Keratinocyte (primary cell): Measurements from ENCODE around the gene TSPAN4. TPM values are rescaled to one million over a fixed set of nuclear protein-coding genes. Genes with fewer than 3 reads are reported as not detected.

Source experiments
- DNase-seq: peaks from one replicate; pipeline ENCODE4 v3.0.0-alpha.2; 2011; ENCODE audit warnings: low read depth, missing footprints, low spot score
- FAIRE-seq: peaks from 2 replicates; lab custom pipeline; 2011; peaks lifted over from hg19 to GRCh38; lab: Jason Lieb, UNC
- H2AFZ ChIP-seq: 2 replicates; pipeline ENCODE4 v1.6.0; 2012; ENCODE audit warnings: low read length, control low read depth, inconsistent platforms; ENCODE audit not compliant: control insufficient read depth
- H3K27ac ChIP-seq: 2 replicates; pipeline ENCODE4 v1.5.1; 2011; ENCODE audit warnings: low read length; ENCODE audit not compliant: control insufficient read depth, insufficient read depth
- H3K27me3 ChIP-seq: 3 replicates; pipeline ENCODE4 v1.6.0; 2011; ENCODE audit warnings: low read length; ENCODE audit not compliant: control insufficient read depth, insufficient read depth; ENCODE audit errors: extremely low read depth
- H3K36me3 ChIP-seq, 2 experiments: 2 replicates in 1 of 2; 3 replicates in 1 of 2; pipeline ENCODE4 v1.5.1; 2011; ENCODE audit warnings: low read length in 2 of 2, mild to moderate bottlenecking in 1 of 2; ENCODE audit not compliant: control insufficient read depth in 2 of 2, insufficient read depth in 2 of 2; ENCODE audit errors: extremely low read depth in 1 of 2
- H3K4me1 ChIP-seq: 3 replicates; pipeline ENCODE4 v1.5.1; 2011; ENCODE audit warnings: low read length; ENCODE audit not compliant: control insufficient read depth, insufficient read depth; ENCODE audit errors: extremely low read depth
- H3K4me2 ChIP-seq: 3 replicates; pipeline ENCODE4 v1.6.0; 2011; ENCODE audit warnings: low read depth, low read length; ENCODE audit not compliant: control insufficient read depth, insufficient read depth; ENCODE audit errors: extremely low read depth
- H3K4me3 ChIP-seq, 3 experiments: fragments of 200-600 bp in 1 of 3; sonication (generic) in 1 of 3; 2 replicates in 2 of 3; 3 replicates in 1 of 3; pipeline ENCODE4 v1.5.1; 2011 to 2016; ENCODE audit warnings: low read length in 3 of 3, mild to moderate bottlenecking in 3 of 3, control low read depth in 2 of 3, inconsistent platforms in 1 of 3, low read depth in 1 of 3, mixed read lengths in 1 of 3, mixed run types in 1 of 3, moderate library complexity in 1 of 3; ENCODE audit not compliant: control insufficient read depth in 2 of 3, insufficient read depth in 2 of 3; ENCODE audit errors: extremely low read depth in 1 of 3
- H3K79me2 ChIP-seq: 2 replicates; pipeline ENCODE4 v1.6.0; 2012; ENCODE audit warnings: low read length; ENCODE audit not compliant: control insufficient read depth, insufficient read depth
- H3K9ac ChIP-seq: 3 replicates; pipeline ENCODE4 v1.6.0; 2011; ENCODE audit warnings: low read length; ENCODE audit not compliant: control insufficient read depth, insufficient read depth; ENCODE audit errors: extremely low read depth
- H3K9me1 ChIP-seq: 3 replicates; pipeline ENCODE4 v1.6.0; 2011; ENCODE audit warnings: low read length; ENCODE audit not compliant: control insufficient read depth, insufficient read depth; ENCODE audit errors: extremely low read depth
- H3K9me3 ChIP-seq: 2 replicates; pipeline ENCODE4 v1.5.1; 2012; ENCODE audit warnings: low read depth, low read length; ENCODE audit not compliant: control insufficient read depth
- H4K20me1 ChIP-seq: 3 replicates; pipeline ENCODE4 v1.6.0; 2011; ENCODE audit warnings: low read length; ENCODE audit not compliant: control insufficient read depth, insufficient read depth; ENCODE audit errors: extremely low read depth
- EZH2 ChIP-seq: IDR thresholded peaks from one replicate; pipeline ENCODE4 v1.6.1; 2012; ENCODE audit warnings: inconsistent platforms, mild to moderate bottlenecking, low read length, moderate library complexity
- dilution Hi-C: fragments of 300-500 bp; cut with MboI; formaldehyde crosslinking; loops from one replicate; pipeline ENCODE4 v1.7.0; 2020; ENCODE audit warnings: low sequenced_read_pairs; ENCODE audit not compliant: extremely low pct_ligation_motif_present
- polyA plus RNA-seq, 5 experiments: library from polyadenylated mRNA; depleted of rRNA in 3 of 5; stranded (reverse) in 3 of 5; stranded (forward) in 1 of 5; unstranded in 1 of 5; fragments of >200 nt; gene quantifications; 1 replicate in 1 of 5; 2 replicates in 3 of 5; 3 replicates in 1 of 5; pipeline versions ENCODE4 v1.2.1 to v1.2.3, GENCODE V29; 2011 to 2012; ENCODE audit warnings: missing spikeins in 2 of 5, low read depth in 1 of 5, low replicate concordance in 1 of 5
- TF ChIP-seq, protein P1 (sequence below), 3 experiments: IDR thresholded peaks in 1 of 3; conservative IDR thresholded peaks in 1 of 3; optimal IDR thresholded peaks in 1 of 3; 2 replicates in 2 of 3; 3 replicates in 1 of 3; pipeline versions ENCODE3 to v1.5.1; 2011; ENCODE audit warnings: low read length in 3 of 3, mild to moderate bottlenecking in 3 of 3, moderate library complexity in 2 of 3, control low read depth in 1 of 3, inconsistent platforms in 1 of 3; ENCODE audit not compliant: insufficient read depth in 2 of 3; ENCODE audit errors: extremely low read depth in 1 of 3

TSPAN4 gene
- polyA plus RNA-seq, 1 donor (not counting 4 experiments of a cell fraction or from before 2014, with no cell fraction given): 42.1 TPM

DNA sequence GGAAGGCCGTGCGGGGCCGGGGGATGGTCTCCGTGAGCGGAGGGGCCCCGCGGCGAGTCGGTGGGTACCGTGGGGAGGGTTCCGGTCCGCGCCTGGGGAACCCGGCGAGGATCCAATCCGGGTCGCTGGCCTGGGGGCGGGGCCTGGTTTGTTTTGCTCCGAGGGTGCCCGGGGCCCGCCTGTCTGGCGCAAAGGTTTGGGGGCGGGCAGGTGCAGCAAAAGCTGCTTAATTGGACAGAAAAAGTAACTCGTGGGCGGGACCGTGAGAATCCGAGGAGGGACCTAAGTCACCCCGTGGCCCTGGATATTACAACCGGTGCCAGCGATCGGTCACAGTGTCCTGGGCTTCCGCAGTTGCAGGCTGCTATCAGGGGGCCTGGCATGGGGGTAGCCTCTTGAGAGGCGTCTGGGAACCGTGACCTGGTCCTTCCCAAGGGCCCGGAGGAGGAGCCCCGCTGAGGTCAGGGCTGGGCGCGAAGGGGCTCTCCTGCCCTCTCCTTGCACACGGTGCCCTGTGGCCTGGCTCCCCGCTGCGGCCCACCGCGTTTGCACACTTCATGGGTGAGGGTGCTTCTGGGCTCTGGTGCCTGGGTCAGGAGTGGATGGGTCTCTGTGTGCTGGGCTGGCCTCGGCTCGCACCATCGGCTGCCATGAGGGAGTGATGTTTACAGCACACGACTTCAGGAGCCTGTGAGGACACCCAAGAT lies 22.6 kb upstream of the TSPAN4 start:
- no peaks in the 10 kb centered on the region for H3K9me3 ChIP-seq
- FAIRE-seq (no peak), DNase-seq (no peak)
- TF ChIP-seq EZH2: no peak
- TF ChIP-seq, protein P1, sequence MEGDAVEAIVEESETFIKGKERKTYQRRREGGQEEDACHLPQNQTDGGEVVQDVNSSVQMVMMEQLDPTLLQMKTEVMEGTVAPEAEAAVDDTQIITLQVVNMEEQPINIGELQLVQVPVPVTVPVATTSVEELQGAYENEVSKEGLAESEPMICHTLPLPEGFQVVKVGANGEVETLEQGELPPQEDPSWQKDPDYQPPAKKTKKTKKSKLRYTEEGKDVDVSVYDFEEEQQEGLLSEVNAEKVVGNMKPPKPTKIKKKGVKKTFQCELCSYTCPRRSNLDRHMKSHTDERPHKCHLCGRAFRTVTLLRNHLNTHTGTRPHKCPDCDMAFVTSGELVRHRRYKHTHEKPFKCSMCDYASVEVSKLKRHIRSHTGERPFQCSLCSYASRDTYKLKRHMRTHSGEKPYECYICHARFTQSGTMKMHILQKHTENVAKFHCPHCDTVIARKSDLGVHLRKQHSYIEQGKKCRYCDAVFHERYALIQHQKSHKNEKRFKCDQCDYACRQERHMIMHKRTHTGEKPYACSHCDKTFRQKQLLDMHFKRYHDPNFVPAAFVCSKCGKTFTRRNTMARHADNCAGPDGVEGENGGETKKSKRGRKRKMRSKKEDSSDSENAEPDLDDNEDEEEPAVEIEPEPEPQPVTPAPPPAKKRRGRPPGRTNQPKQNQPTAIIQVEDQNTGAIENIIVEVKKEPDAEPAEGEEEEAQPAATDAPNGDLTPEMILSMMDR (optimal IDR thresholded peaks at IDR 0.05 in 1 of 3, IDR thresholded peaks at IDR 0.05 in 1 of 3, conservative IDR thresholded peaks at IDR 0.05 in 1 of 3; ENCODE audit: extremely low read depth in 1 of 3, insufficient read depth in 2 of 3, low read length in 3 of 3): no peak
- peaks cover 0 to 6% of the 10 kb centered on the region in 2 experiments for H3K36me3 ChIP-seq
- H2AFZ ChIP-seq: no peak overlapping the region
- peaks cover 7% of the 10 kb centered on the region for H3K9me1 ChIP-seq
- H3K27me3 ChIP-seq: no peaks in the 10 kb centered on the region
- H3K4me1 ChIP-seq: peaks cover 25% of the 10 kb centered on the region
- H3K4me3 ChIP-seq: peak overlapping the region; percentile 71 to 78 (median 75)
- peak overlapping the region; percentile 68 for H3K4me2 ChIP-seq
- peak overlapping the region; percentile 81 for H3K9ac ChIP-seq
- peak overlapping the region; percentile 76 for H3K27ac ChIP-seq
- H3K79me2 ChIP-seq: peaks cover 6% of the 10 kb centered on the region
- dilution Hi-C loops: no loop called here
- H4K20me1 ChIP-seq: no peaks in the 10 kb centered on the region

DNA sequence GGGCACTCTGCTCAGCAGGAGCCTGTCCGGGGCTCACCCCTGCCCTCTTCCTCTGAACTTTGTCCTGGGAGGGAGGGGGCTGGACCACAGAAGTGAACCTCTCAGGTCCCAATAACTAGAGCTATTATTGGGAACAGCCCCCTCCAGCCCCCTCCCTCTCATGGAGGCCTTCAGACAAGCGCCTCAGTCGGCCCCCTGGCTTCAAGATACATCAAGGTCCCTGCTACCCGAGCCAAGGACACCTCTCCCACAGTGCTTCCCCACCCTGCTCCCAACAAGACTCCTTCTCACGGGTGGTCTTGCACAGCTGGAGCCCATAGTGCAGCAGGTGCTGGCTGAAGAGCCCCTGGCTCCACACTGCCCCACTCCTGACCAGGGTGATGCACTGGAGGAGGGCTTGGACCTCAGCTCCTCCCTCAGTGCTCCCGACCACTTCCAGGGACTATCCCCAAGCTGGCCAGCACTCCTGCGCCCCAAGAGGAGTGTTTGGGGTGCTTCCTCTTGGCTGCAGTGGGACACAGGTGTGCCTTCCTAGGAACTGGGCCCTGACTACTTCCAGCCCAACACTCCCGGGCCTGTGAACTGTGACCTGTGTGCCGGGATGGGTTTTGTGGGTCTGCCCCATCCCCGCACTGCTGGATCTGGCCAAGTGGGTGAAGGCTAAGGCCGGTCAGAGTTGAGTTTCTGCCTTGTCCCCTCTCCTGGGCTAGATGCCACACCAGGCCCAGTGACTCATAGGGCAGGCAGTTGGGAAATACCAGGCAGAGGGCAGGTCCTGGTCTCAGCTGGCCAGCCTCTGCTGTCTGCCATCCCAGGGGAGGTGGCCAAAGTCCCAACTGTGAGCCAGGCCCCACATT lies 21.8 kb upstream of the TSPAN4 start:
- Histone ChIP-seq H4K20me1 (no peaks in the 10 kb centered on the region), H3K9me1 (peaks cover 7% of the 10 kb centered on the region), H3K27ac (no peak overlapping the region), H2AFZ (no peak overlapping the region), H3K36me3 (peaks cover 0 to 8% of the 10 kb centered on the region in 2 experiments), H3K4me3 (peak overlapping the region; percentile 71 to 78 (median 75)), H3K27me3 (no peaks in the 10 kb centered on the region), H3K9ac (peak overlapping the region; percentile 81), H3K4me2 (peak overlapping the region; percentile 68), H3K79me2 (peaks cover 6% of the 10 kb centered on the region), H3K4me1 (peaks cover 25% of the 10 kb centered on the region), H3K9me3 (no peaks in the 10 kb centered on the region)
- TF ChIP-seq, protein P1 (optimal IDR thresholded peaks at IDR 0.05 in 1 of 3, IDR thresholded peaks at IDR 0.05 in 1 of 3, conservative IDR thresholded peaks at IDR 0.05 in 1 of 3; ENCODE audit: extremely low read depth in 1 of 3, insufficient read depth in 2 of 3, low read length in 3 of 3): peak in 1 of 3 experiments; percentile 6
- TF ChIP-seq EZH2: no peak
- dilution Hi-C loops: no loop called here
- no peak for FAIRE-seq
- no peak for DNase-seq
